Heart right ventricle (tissue), 16 donors: Measurements from ENCODE around the gene SGIP1. TPM values are rescaled to one million over a fixed set of nuclear protein-coding genes. Genes with fewer than 3 reads are reported as not detected.

Experiments used
- ATAC-seq, 8 donors: fragments of 200-7000 bp; cut with Tn5 transposase; one replicate each; pipeline ENCODE4 v1.9.1; 2020; ENCODE audit warnings: mild to moderate bottlenecking in 8 of 8, moderate library complexity in 8 of 8, moderate number of reproducible peaks in 1 of 8
- DNase-seq, 2 donors: peaks; one replicate each; pipeline ENCODE4 v3.0.0-alpha.2; 2020
- H3K27ac ChIP-seq, 10 donors: fragments of 200-600 bp; sonication (generic) in 2 of 10; one replicate each; pipeline versions ENCODE4 v1.5.0 to v1.8.0; 2020 to 2022; ENCODE audit warnings: mild to moderate bottlenecking in 3 of 10
- H3K27me3 ChIP-seq, 7 donors: fragments of 200-600 bp; one replicate each; pipeline ENCODE4 v1.8.0; 2021 to 2022; ENCODE audit warnings: mild to moderate bottlenecking in 2 of 7
- H3K36me3 ChIP-seq, 9 donors: fragments of 200-600 bp; sonication (generic) in 1 of 9; one replicate each; pipeline versions ENCODE4 v1.5.0 to v1.8.0; 2020 to 2022; ENCODE audit warnings: mild to moderate bottlenecking in 2 of 9
- H3K4me1 ChIP-seq, 9 donors: fragments of 200-600 bp; sonication (generic) in 1 of 9; one replicate each; pipeline versions ENCODE4 v1.5.0 to v1.8.0; 2020 to 2022; ENCODE audit warnings: mild to moderate bottlenecking in 4 of 9
- H3K4me3 ChIP-seq, 10 donors: fragments of 200-600 bp; sonication (generic) in 2 of 10; one replicate each; pipeline versions ENCODE4 v1.5.0 to v1.8.0; 2020 to 2022; ENCODE audit warnings: mild to moderate bottlenecking in 7 of 10, moderate library complexity in 2 of 10
- H3K9me3 ChIP-seq, 11 donors: fragments of 200-600 bp in 10 of 11; sonication (generic) in 2 of 11; one replicate each; pipeline versions ENCODE4 v1.5.0 to v1.8.0; 2013 to 2022; ENCODE audit warnings: mild to moderate bottlenecking in 2 of 11, control low read depth in 1 of 11, moderate library complexity in 1 of 11
- WGBS, 2 donors: extraction: QIAGEN DNeasy Blood & Tissue Kit; methylation state at CpG; one replicate each; pipeline ENCODE4 v1.1.7; 2013; ENCODE audit warnings: inconsistent platforms in 1 of 2; 5-methylcytosine and 5-hydroxymethylcytosine counted together
- intact Hi-C, 10 donors: fragments of 100-400 bp; cut with DNase I; formaldehyde crosslinking; loops; one replicate each; pipeline versions ENCODE4 v1.11.1 to v1.14.2; 2022
- polyA plus RNA-seq, 2 donors: library from polyadenylated mRNA; stranded (reverse); fragments of 200-250 nt; gene quantifications; one replicate each; pipeline ENCODE4 v1.2.3, GENCODE V29; 2013
- total RNA-seq, 10 donors: library from RNA; stranded (reverse); fragmentation: NEBNext Ultra II Directional in 3 of 10; extraction: Animal tissue kit (Norgen Biotek cat#: 25700) in 3 of 10; gene quantifications; one replicate each; pipeline versions ENCODE4 v1.2.1 to v1.2.4, GENCODE V29; 2021 to 2023
- TF ChIP-seq, protein P1 (sequence below), 9 donors: fragments of 200-600 bp; sonication (generic) in 2 of 9; IDR thresholded peaks; one replicate each; pipeline versions ENCODE4 v1.5.0 to v1.8.0; 2021 to 2022; ENCODE audit warnings: antibody characterized with exemption in 9 of 9, mild to moderate bottlenecking in 5 of 9, moderate library complexity in 1 of 9
- donor health status: Arrhythmogenic right ventricular cardiomyopathy.
- donor health status: ischemic (EF 13 %, LVEDD 7.1; RV severe dilation, severe dysfunction).
- donor health status: healthy with polysubstance abuse.
- donor health status: DM: no; HTN: yes; CAD: no.
- donor health status: DM: no; HTN: no; CAD: no.
- donor health status: ischemic (EF 25% LVEDD 6.9; RV normal size, moderate dysfunction).
- donor health status: ischemic (EF 25% LVEDD 5.7; RV mildly dilated, moderate dysfunction).
- donor health status: healthy.
- donor health status: DM: yes; HTN: yes; CAD: no.
- donor health status: Ischemic cardiomyopathy.
- donor health status: ischemic (EF 35%, LVEDD 5.7; RV mildly dilated, moderate dysfunction).
- donor health status: nonischemic (EF 11% LVEDD 7.7; RV severe dilation, severe dysfunction).
- donor health status: DM: yes; HTN: yes; CAD: no.
- donor health status: PGD.
- donor health status: ischemic (EF 29% LVEDD 5.4; RV normal size, mild dysfunction).
- donor health status: nonischemic (EF 23%, LVEDD 6.1; RV moderate dilation, normal function).

The SGIP1 gene
- total and polyA plus RNA-seq, 12 donors, result 1.6 to 19.6 (median 4.9) TPM

DNA sequence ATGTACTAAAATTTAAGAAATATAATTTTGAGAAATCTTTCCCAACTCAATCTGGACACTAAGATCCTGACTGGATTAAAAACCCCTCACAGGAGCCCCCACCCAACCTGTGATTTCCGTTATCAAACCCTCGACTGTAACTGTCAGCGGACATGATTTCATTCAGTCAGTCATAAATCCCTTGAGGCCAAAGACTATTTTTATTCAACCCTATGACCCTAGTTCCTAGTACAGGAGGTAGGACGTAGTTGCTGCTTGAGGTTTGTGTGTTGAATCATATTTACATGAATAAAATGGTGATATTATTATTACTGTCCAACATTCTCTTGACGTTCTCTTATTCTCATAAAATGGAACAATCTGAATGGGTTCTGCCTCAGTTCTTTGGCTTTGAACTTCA, 145.2 kb downstream of the SGIP1 start:
- intact Hi-C loops, result loop anchor here in 1 of 10 donors (10.0 kb wide), 1 partner anchor 144 kb away; the partner anchor contains the start of gene SGIP1
- TF ChIP-seq, protein P1, sequence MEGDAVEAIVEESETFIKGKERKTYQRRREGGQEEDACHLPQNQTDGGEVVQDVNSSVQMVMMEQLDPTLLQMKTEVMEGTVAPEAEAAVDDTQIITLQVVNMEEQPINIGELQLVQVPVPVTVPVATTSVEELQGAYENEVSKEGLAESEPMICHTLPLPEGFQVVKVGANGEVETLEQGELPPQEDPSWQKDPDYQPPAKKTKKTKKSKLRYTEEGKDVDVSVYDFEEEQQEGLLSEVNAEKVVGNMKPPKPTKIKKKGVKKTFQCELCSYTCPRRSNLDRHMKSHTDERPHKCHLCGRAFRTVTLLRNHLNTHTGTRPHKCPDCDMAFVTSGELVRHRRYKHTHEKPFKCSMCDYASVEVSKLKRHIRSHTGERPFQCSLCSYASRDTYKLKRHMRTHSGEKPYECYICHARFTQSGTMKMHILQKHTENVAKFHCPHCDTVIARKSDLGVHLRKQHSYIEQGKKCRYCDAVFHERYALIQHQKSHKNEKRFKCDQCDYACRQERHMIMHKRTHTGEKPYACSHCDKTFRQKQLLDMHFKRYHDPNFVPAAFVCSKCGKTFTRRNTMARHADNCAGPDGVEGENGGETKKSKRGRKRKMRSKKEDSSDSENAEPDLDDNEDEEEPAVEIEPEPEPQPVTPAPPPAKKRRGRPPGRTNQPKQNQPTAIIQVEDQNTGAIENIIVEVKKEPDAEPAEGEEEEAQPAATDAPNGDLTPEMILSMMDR (IDR thresholded peaks at IDR 0.05), result no peak
- Histone ChIP-seq H3K4me1 (peaks cover 0 to 51% (median 9%) of the 10 kb centered on the region in 9 donors), H3K9me3 (no peaks in the 10 kb centered on the region), H3K27me3 (no peaks in the 10 kb centered on the region), H3K27ac (peak overlapping the region in 6 of 10 donors; percentile 20 to 87 (median 78)), H3K36me3 (peaks cover 0 to 15% (median 0%) of the 10 kb centered on the region in 9 donors), H3K4me3 (no peak overlapping the region)
- WGBS, 2 donors, result 57 to 66% methylated on average over 5 of the region's 5 CpGs
- peak in 3 of 8 donors; percentile 41 to 78 (median 54) for ATAC-seq
- DNase-seq, result peak in 1 of 2 donors; percentile 11

DNA sequence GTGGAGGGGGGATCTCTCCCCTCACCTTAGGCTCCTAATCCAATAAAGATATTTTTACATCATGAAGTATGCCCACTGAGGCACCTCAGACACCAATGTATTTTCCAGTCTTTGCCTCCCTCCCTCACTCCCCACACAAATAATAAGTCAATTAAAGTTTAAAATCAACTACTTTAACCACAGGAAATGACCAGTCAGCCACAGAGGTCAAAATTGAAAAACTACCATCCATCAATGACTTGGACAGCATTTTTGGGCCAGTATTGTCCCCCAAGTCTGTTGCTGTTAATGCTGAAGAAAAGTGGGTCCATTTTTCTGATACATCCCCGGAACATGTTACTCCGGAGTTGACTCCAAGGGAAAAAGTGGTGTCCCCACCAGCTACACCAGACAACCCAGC, 147.7 kb downstream of the SGIP1 start:
- 94 to 98% methylated on average over 2 of the region's 2 CpGs for WGBS, 2 donors

GRCh38 chr1:66682106-66682505, 148.2 kb downstream of the SGIP1 start:
- DNase-seq (no peak), ATAC-seq (no peak)
- TF ChIP-seq, protein P1 (IDR thresholded peaks at IDR 0.05), result no peak
- peaks cover 0 to 33% (median 9%) of the 10 kb centered on the region in 9 donors for H3K4me1 ChIP-seq
- H3K9me3 ChIP-seq, result no peaks in the 10 kb centered on the region
- H3K27ac ChIP-seq, result no peak overlapping the region
- no peak overlapping the region for H3K4me3 ChIP-seq
- intact Hi-C loops, result no loop called here
- WGBS, 2 donors, result 95 to 96% methylated on average over 11 of the region's 11 CpGs
- no peaks in the 10 kb centered on the region for H3K27me3 ChIP-seq
- peaks cover 0 to 15% (median 0%) of the 10 kb centered on the region in 9 donors for H3K36me3 ChIP-seq

More for the DNA sequence above, 147.7 kb downstream of the SGIP1 start:
- no peaks in the 10 kb centered on the region for H3K9me3 ChIP-seq
- H3K4me1 ChIP-seq, result peaks cover 0 to 36% (median 9%) of the 10 kb centered on the region in 9 donors
- no peak overlapping the region for H3K4me3 ChIP-seq
- ATAC-seq, result no peak
- H3K27ac ChIP-seq, result no peak overlapping the region
- H3K27me3 ChIP-seq, result no peaks in the 10 kb centered on the region
- TF ChIP-seq, protein P1 (IDR thresholded peaks at IDR 0.05), result no peak
- no peak for DNase-seq
- peaks cover 0 to 15% (median 0%) of the 10 kb centered on the region in 9 donors for H3K36me3 ChIP-seq
- intact Hi-C loops, result no loop called here

GRCh38 chr1:66684353-66684752, 150.4 kb downstream of the SGIP1 start:
- WGBS, 2 donors, result 78 to 80% methylated on average over 3 of the region's 3 CpGs
- TF ChIP-seq, protein P1 (IDR thresholded peaks at IDR 0.05), result no peak
- no peaks in the 10 kb centered on the region for H3K27me3 ChIP-seq
- DNase-seq (no peak), ATAC-seq (no peak)
- peaks cover 0 to 20% (median 0%) of the 10 kb centered on the region in 9 donors for H3K36me3 ChIP-seq
- H3K4me3 ChIP-seq, result no peak overlapping the region
- no peaks in the 10 kb centered on the region for H3K9me3 ChIP-seq
- no peak overlapping the region for H3K27ac ChIP-seq
- peaks cover 0 to 13% (median 0%) of the 10 kb centered on the region in 9 donors for H3K4me1 ChIP-seq
- intact Hi-C loops, result no loop called here
